H1 (cell line): ENCODE data around the gene UBE3B. TPM values are rescaled to one million over a fixed set of nuclear protein-coding genes. Genes with fewer than 3 reads are reported as not detected.

Source experiments
- polyA plus RNA-seq, 7 experiments: library from polyadenylated mRNA; depleted of rRNA in 3 of 7; stranded (reverse) in 5 of 7; unstranded in 2 of 7; fragments of >200 nt in 5 of 7; fragments of 200-250 nt in 2 of 7; gene quantifications; 1 replicate in 5 of 7; 2 replicates in 1 of 7; 4 replicates in 1 of 7; pipeline versions ENCODE4 v1.2.1 to v1.2.3, GENCODE V29; 2011 to 2013; ENCODE audit warnings: missing spikeins in 2 of 7, mixed read lengths in 2 of 7
- total RNA-seq: library from RNA; stranded (reverse); fragmentation: NEBNext Ultra II Directional; extraction: Animal tissue kit (Norgen Biotek cat#: 25700); gene quantifications from 2 replicates; pipeline ENCODE4 v1.2.1, GENCODE V29; 2021
- TF ChIP-seq, protein P1 (sequence below): fragments of 300-600 bp; sonication (generic); IDR thresholded peaks from 2 replicates; pipeline ENCODE4 v1.7.1; 2012; ENCODE audit warnings: low read length, moderate library complexity, mild to moderate bottlenecking, inconsistent platforms; ENCODE audit not compliant: insufficient replicate concordance

Gene UBE3B
- total and polyA plus RNA-seq, 2 of the 8 experiments (the other 6 are each of a cell fraction or from before 2014, with no cell fraction given), result 14.0 to 21.1 TPM

- TF ChIP-seq, protein P1, sequence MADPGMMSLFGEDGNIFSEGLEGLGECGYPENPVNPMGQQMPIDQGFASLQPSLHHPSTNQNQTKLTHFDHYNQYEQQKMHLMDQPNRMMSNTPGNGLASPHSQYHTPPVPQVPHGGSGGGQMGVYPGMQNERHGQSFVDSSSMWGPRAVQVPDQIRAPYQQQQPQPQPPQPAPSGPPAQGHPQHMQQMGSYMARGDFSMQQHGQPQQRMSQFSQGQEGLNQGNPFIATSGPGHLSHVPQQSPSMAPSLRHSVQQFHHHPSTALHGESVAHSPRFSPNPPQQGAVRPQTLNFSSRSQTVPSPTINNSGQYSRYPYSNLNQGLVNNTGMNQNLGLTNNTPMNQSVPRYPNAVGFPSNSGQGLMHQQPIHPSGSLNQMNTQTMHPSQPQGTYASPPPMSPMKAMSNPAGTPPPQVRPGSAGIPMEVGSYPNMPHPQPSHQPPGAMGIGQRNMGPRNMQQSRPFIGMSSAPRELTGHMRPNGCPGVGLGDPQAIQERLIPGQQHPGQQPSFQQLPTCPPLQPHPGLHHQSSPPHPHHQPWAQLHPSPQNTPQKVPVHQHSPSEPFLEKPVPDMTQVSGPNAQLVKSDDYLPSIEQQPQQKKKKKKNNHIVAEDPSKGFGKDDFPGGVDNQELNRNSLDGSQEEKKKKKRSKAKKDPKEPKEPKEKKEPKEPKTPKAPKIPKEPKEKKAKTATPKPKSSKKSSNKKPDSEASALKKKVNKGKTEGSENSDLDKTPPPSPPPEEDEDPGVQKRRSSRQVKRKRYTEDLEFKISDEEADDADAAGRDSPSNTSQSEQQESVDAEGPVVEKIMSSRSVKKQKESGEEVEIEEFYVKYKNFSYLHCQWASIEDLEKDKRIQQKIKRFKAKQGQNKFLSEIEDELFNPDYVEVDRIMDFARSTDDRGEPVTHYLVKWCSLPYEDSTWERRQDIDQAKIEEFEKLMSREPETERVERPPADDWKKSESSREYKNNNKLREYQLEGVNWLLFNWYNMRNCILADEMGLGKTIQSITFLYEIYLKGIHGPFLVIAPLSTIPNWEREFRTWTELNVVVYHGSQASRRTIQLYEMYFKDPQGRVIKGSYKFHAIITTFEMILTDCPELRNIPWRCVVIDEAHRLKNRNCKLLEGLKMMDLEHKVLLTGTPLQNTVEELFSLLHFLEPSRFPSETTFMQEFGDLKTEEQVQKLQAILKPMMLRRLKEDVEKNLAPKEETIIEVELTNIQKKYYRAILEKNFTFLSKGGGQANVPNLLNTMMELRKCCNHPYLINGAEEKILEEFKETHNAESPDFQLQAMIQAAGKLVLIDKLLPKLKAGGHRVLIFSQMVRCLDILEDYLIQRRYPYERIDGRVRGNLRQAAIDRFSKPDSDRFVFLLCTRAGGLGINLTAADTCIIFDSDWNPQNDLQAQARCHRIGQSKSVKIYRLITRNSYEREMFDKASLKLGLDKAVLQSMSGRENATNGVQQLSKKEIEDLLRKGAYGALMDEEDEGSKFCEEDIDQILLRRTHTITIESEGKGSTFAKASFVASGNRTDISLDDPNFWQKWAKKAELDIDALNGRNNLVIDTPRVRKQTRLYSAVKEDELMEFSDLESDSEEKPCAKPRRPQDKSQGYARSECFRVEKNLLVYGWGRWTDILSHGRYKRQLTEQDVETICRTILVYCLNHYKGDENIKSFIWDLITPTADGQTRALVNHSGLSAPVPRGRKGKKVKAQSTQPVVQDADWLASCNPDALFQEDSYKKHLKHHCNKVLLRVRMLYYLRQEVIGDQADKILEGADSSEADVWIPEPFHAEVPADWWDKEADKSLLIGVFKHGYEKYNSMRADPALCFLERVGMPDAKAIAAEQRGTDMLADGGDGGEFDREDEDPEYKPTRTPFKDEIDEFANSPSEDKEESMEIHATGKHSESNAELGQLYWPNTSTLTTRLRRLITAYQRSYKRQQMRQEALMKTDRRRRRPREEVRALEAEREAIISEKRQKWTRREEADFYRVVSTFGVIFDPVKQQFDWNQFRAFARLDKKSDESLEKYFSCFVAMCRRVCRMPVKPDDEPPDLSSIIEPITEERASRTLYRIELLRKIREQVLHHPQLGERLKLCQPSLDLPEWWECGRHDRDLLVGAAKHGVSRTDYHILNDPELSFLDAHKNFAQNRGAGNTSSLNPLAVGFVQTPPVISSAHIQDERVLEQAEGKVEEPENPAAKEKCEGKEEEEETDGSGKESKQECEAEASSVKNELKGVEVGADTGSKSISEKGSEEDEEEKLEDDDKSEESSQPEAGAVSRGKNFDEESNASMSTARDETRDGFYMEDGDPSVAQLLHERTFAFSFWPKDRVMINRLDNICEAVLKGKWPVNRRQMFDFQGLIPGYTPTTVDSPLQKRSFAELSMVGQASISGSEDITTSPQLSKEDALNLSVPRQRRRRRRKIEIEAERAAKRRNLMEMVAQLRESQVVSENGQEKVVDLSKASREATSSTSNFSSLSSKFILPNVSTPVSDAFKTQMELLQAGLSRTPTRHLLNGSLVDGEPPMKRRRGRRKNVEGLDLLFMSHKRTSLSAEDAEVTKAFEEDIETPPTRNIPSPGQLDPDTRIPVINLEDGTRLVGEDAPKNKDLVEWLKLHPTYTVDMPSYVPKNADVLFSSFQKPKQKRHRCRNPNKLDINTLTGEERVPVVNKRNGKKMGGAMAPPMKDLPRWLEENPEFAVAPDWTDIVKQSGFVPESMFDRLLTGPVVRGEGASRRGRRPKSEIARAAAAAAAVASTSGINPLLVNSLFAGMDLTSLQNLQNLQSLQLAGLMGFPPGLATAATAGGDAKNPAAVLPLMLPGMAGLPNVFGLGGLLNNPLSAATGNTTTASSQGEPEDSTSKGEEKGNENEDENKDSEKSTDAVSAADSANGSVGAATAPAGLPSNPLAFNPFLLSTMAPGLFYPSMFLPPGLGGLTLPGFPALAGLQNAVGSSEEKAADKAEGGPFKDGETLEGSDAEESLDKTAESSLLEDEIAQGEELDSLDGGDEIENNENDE, result no peak
Observed at GRCh38 chr12:109524466-109525278, 47.2 kb downstream of the UBE3B start (continued).
